GM19238 (cell line): ENCODE results near the gene CDK11A.
"Not testable (repeated sequence)": the region's sequence is repeated elsewhere in the genome, so short reads cannot be mapped to it uniquely, and the experiment has no call there.

ENCODE experiments used
- DNase-seq: peaks from one replicate; pipeline ENCODE4 v3.0.0; 2011; ENCODE audit warnings: low spot score; ENCODE audit not compliant: insufficient read length

Gene CDK11A

GRCh38 chr1:1754051-1754815, 30.1 kb upstream of the CDK11A start:
- no peak for DNase-seq

- DNase-seq: no peak
Measured at GRCh38 chr1:1753607-1754005, 29.4 kb upstream of the CDK11A start.

GRCh38 chr1:1752636-1753606, 28.8 kb upstream of the CDK11A start:
- DNase-seq: no peak

GRCh38 chr1:1752190-1752589, 28.0 kb upstream of the CDK11A start:
- DNase-seq: no peak

GRCh38 chr1:1749941-1750340, 25.8 kb upstream of the CDK11A start:
- not testable (repeated sequence) for DNase-seq

GRCh38 chr1:1748686-1749321, 24.6 kb upstream of the CDK11A start:
- DNase-seq: no peak

GRCh38 chr1:1746566-1746909, 22.4 kb upstream of the CDK11A start:
- not testable (repeated sequence) for DNase-seq

GRCh38 chr1:1745651-1746565, 21.8 kb upstream of the CDK11A start:
- not testable (repeated sequence) for DNase-seq

GRCh38 chr1:1742529-1742928, 18.4 kb upstream of the CDK11A start:
- not testable (repeated sequence) for DNase-seq

GRCh38 chr1:1741013-1741412, 16.9 kb upstream of the CDK11A start:
- DNase-seq: not testable (repeated sequence)

- not testable (repeated sequence) for DNase-seq
Measured at GRCh38 chr1:1738799-1739337, 14.7 kb upstream of the CDK11A start.

GRCh38 chr1:1737675-1738590, 13.8 kb upstream of the CDK11A start:
- not testable (repeated sequence) for DNase-seq

- DNase-seq: no peak
Measured at GRCh38 chr1:1732381-1732780, 8.2 kb upstream of the CDK11A start.

- no peak for DNase-seq
Measured at GRCh38 chr1:1730870-1731269, 6.7 kb upstream of the CDK11A start.

GRCh38 chr1:1730230-1730629, 6.1 kb upstream of the CDK11A start:
- not testable (repeated sequence) for DNase-seq

- DNase-seq: not testable (repeated sequence)
Measured at GRCh38 chr1:1729116-1729816, 5.1 kb upstream of the CDK11A start.

GRCh38 chr1:1728308-1729005, 4.3 kb upstream of the CDK11A start:
- not testable (repeated sequence) for DNase-seq

- DNase-seq: not testable (repeated sequence)
Measured at GRCh38 chr1:1727131-1727651, 3.0 kb upstream of the CDK11A start.
